HEK293 (cell line): ENCODE results near the gene CD244.

ENCODE experiments used
- CTCF ChIP-seq: fragments of 450-650 bp; formaldehyde crosslinking; IDR thresholded peaks from 2 replicates; pipeline ENCODE4 v1.5.1; 2016; ENCODE audit warnings: missing biosample characterization, missing genetic modification characterization
- OVOL3 ChIP-seq: fragments of 450-650 bp; formaldehyde crosslinking; IDR thresholded peaks from 2 replicates; pipeline ENCODE4 v1.5.1; 2016; ENCODE audit warnings: missing biosample characterization, missing genetic modification characterization
- SP2 ChIP-seq: fragments of 450-650 bp; formaldehyde crosslinking; IDR thresholded peaks from 2 replicates; pipeline ENCODE4 v1.5.1; 2016; ENCODE audit warnings: missing biosample characterization, missing genetic modification characterization
- ZBTB8A ChIP-seq: fragments of 450-650 bp; formaldehyde crosslinking; IDR thresholded peaks from 2 replicates; pipeline ENCODE4 v1.5.1; 2016; ENCODE audit warnings: missing biosample characterization, missing genetic modification characterization
- ZNF274 ChIP-seq, 2 experiments: fragments of 200-500 bp in 1 of 2; fragments of 450-650 bp in 1 of 2; sonication (Bioruptor generic) in 1 of 2; formaldehyde crosslinking in 1 of 2; IDR thresholded peaks; 2 replicates each; pipeline versions ENCODE4 v1.5.1 to v1.6.1; 2014 to 2016; ENCODE audit warnings: borderline replicate concordance in 1 of 2, inconsistent platforms in 1 of 2, low read length in 1 of 2, missing biosample characterization in 1 of 2, missing genetic modification characterization in 1 of 2
- ZNF423 ChIP-seq: fragments of 450-650 bp; formaldehyde crosslinking; IDR thresholded peaks from 2 replicates; pipeline ENCODE4 v1.5.1; 2016; ENCODE audit warnings: missing biosample characterization, missing genetic modification characterization
- ZNF48 ChIP-seq: fragments of 450-650 bp; formaldehyde crosslinking; IDR thresholded peaks from 2 replicates; pipeline ENCODE4 v1.5.1; 2016; ENCODE audit warnings: missing biosample characterization, missing genetic modification characterization
- ZNF513 ChIP-seq: fragments of 450-650 bp; IDR thresholded peaks from 2 replicates; pipeline ENCODE4 v1.5.1; 2018; ENCODE audit warnings: missing biosample characterization, missing genetic modification characterization
- ZNF518A ChIP-seq: fragments of 450-650 bp; formaldehyde crosslinking; conservative IDR thresholded peaks from 2 replicates; pipeline ENCODE4 v1.5.1; 2016; ENCODE audit warnings: low read depth, missing biosample characterization, missing genetic modification characterization
- ZNF626 ChIP-seq: fragments of 450-650 bp; sonication (Bioruptor Pico); formaldehyde crosslinking; IDR thresholded peaks from 2 replicates; pipeline ENCODE4 v1.5.1; 2018; ENCODE audit warnings: missing biosample characterization, missing genetic modification characterization, inconsistent platforms

- no peak for TF ChIP-seq CTCF
- no peak for TF ChIP-seq ZNF48 (tag by site-specific recombination)
- TF ChIP-seq ZNF274 (IDR thresholded peaks at IDR 0.05; ENCODE audit: low read length): no peak
- no peak for TF ChIP-seq ZNF274 (tag by site-specific recombination; IDR thresholded peaks at IDR 0.05; ENCODE audit: borderline replicate concordance)
- no peak for TF ChIP-seq ZNF626
- TF ChIP-seq ZNF513 (tag by site-specific recombination): no peak
- no peak for TF ChIP-seq ZNF518A (tag by site-specific recombination)
- TF ChIP-seq ZNF423 (tag by site-specific recombination): no peak
- no peak for TF ChIP-seq SP2 (tag by site-specific recombination)
- no peak for TF ChIP-seq ZBTB8A (tag by site-specific recombination)
- TF ChIP-seq OVOL3: no peak
These were observed 54.4 kb downstream of the CD244 start for GRCh38 chr1:160808289-160808688.
